Measurements from ENCODE around the gene GON4L. TPM values are rescaled to one million over a fixed set of nuclear protein-coding genes. Genes with fewer than 3 reads are reported as not detected.
"Not testable (repeated sequence)": the region's sequence is repeated elsewhere in the genome, so short reads cannot be mapped to it uniquely, and the experiment has no call there.

GON4L gene
- total RNA-seq, 1 experiment from 2014 or later, result 30.7 TPM

- H3K4me3 ChIP-seq (ENCODE audit: insufficient read depth, low read depth, low read length), result no peak overlapping the region
- no peaks in the 10 kb centered on the region for H3K27me3 ChIP-seq (ENCODE audit: control insufficient read depth, insufficient read depth, low read length)
- no peaks in the 10 kb centered on the region; the same call in 1 of the 2 replicates for H3K36me3 ChIP-seq (replicated peaks; ENCODE audit: control insufficient read depth, insufficient read depth, low read length)
- DNase-seq, result no peak
These were observed 25.6 kb downstream of the GON4L start for GRCh38 chr1:155831279-155831976.

- H3K36me3 ChIP-seq (replicated peaks; ENCODE audit: control insufficient read depth, insufficient read depth, low read length), result no peaks in the 10 kb centered on the region; the same call in none of the 2 replicates
- no peak for DNase-seq
- no peak overlapping the region for H3K4me3 ChIP-seq (ENCODE audit: insufficient read depth, low read depth, low read length)
- H3K27me3 ChIP-seq (ENCODE audit: control insufficient read depth, insufficient read depth, low read length), result no peaks in the 10 kb centered on the region
These were observed 29.6 kb downstream of the GON4L start for GRCh38 chr1:155827450-155827849.

GRCh38 chr1:155816351-155816750 lies 40.7 kb downstream of the GON4L start:
- H3K4me3 ChIP-seq (ENCODE audit: insufficient read depth, low read depth, low read length), result no peak overlapping the region
- no peaks in the 10 kb centered on the region for H3K27me3 ChIP-seq (ENCODE audit: control insufficient read depth, insufficient read depth, low read length)
- H3K36me3 ChIP-seq (replicated peaks; ENCODE audit: control insufficient read depth, insufficient read depth, low read length), result peaks cover 8% of the 10 kb centered on the region
- no peak for DNase-seq

DNA sequence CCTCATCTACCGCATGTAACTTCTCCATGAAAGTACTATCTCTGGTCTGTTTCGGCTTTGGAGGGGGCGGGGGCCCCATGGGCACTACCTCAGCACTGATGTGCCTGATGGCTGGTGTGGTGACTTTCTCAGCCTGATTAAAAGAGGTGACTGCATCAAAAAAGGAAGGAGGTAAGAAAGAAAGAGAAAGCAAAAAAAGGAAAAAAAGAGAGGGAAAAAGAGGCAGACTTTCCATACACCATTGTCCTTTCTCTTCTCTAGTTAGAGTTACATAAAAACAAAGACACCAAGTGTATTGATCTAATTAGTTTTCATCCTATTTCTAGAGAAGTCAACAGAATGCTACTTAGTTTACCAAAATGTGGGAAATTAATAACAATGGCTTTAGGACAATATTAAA lies 43.3 kb downstream of the GON4L start:
- Histone ChIP-seq H3K4me3 (ENCODE audit: insufficient read depth, low read depth, low read length) (no peak overlapping the region), H3K36me3 (replicated peaks; ENCODE audit: control insufficient read depth, insufficient read depth, low read length) (peaks cover 4% of the 10 kb centered on the region), H3K27me3 (ENCODE audit: control insufficient read depth, insufficient read depth, low read length) (no peaks in the 10 kb centered on the region)
- DNase-seq, result no peak

GRCh38 chr1:155812878-155813277 lies 44.1 kb downstream of the GON4L start:
- DNase-seq, result no peak
- peaks cover 4% of the 10 kb centered on the region for H3K36me3 ChIP-seq (replicated peaks; ENCODE audit: control insufficient read depth, insufficient read depth, low read length)

GRCh38 chr1:155809088-155809487 lies 47.9 kb downstream of the GON4L start:
- no peak for DNase-seq
- Histone ChIP-seq H3K36me3 (replicated peaks; ENCODE audit: control insufficient read depth, insufficient read depth, low read length) (peaks cover 6% of the 10 kb centered on the region), H3K4me3 (ENCODE audit: insufficient read depth, low read depth, low read length) (no peak overlapping the region), H3K27me3 (ENCODE audit: control insufficient read depth, insufficient read depth, low read length) (no peaks in the 10 kb centered on the region)

More at GRCh38 chr1:155812878-155813277, 44.1 kb downstream of the GON4L start:
- H3K27me3 ChIP-seq (ENCODE audit: control insufficient read depth, insufficient read depth, low read length), result no peaks in the 10 kb centered on the region
- H3K4me3 ChIP-seq (ENCODE audit: insufficient read depth, low read depth, low read length), result no peak overlapping the region

DNA sequence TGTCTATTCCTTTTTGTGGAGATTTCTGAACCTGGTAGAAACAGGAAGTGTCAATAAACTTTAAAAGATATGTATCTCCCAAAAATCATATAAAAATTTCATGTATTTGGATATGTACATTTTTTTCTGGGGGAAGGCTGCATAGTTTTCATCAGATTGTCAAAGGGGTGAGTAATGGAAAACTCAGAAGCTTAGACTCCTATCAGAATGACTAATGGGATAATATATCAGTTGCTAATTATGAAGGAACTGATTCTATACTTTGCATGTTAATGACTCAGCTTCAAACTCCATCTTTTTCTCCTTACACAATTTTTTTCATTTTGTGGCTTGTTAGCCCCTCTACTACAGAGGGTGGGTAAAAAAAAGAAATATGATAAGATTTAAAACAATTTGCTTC lies 55.9 kb downstream of the GON4L start:
- Histone ChIP-seq H3K36me3 (replicated peaks; ENCODE audit: control insufficient read depth, insufficient read depth, low read length) (peaks cover 7% of the 10 kb centered on the region), H3K27me3 (ENCODE audit: control insufficient read depth, insufficient read depth, low read length) (no peaks in the 10 kb centered on the region), H3K4me3 (ENCODE audit: insufficient read depth, low read depth, low read length) (no peak overlapping the region)
- no peak for DNase-seq

GRCh38 chr1:155795618-155796017 lies 61.4 kb downstream of the GON4L start:
- H3K36me3 ChIP-seq (replicated peaks; ENCODE audit: control insufficient read depth, insufficient read depth, low read length); H3K27me3 ChIP-seq (ENCODE audit: control insufficient read depth, insufficient read depth, low read length); H3K4me3 ChIP-seq (ENCODE audit: insufficient read depth, low read depth, low read length); DNase-seq: not testable (repeated sequence)

DNA sequence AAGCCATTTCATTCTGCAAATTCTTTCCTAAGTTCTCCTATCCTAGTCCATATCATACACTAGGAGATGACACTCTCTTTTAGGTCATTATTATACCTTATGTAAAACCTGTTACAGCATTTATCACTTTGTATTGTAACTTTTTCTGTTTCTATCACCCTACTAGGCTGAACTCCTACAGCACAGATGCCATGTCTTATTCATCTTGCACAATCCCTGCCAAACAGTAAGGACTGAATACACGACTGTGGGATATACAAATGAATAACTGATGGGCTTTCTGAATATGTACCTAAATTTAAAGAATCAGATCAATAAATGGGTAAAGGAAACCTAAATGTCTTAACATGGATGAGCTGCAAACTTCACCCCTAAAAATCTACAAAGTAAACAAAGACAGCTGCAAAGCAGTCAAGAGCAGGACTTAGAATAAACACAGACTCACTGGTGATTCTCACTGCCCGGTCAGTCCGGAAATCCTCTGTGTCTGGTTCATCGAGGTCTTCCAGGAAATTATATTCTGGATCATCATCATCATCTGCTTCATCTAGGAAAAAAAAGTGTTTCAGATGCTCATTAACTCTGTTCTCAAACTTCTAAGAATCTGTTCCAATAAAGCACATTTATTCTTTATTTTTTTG lies 62.3 kb downstream of the GON4L start:
- Histone ChIP-seq H3K36me3 (replicated peaks; ENCODE audit: control insufficient read depth, insufficient read depth, low read length) (peaks cover 5% of the 10 kb centered on the region), H3K27me3 (ENCODE audit: control insufficient read depth, insufficient read depth, low read length) (no peaks in the 10 kb centered on the region), H3K4me3 (ENCODE audit: insufficient read depth, low read depth, low read length) (no peak overlapping the region)
- DNase-seq, result no peak

DNA sequence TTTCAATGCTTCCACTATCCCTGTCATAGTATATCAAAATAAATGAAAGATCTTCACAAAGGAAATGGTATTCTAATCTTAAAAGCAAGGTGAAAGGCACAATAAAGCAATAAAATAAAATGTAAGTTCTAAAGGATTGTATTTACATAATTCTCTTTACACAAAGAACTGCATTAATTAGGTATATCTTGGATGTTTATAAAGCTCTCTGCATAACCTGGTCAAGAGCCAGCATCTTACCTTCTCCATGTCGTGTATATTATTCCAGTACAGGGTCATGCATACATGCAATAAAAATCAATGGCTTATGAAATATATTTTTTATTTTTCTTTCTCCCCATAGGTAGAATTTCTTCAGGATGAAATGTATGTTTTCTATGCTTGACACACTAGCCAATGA lies 63.8 kb downstream of the GON4L start:
- Histone ChIP-seq H3K27me3 (ENCODE audit: control insufficient read depth, insufficient read depth, low read length) (no peaks in the 10 kb centered on the region), H3K36me3 (replicated peaks; ENCODE audit: control insufficient read depth, insufficient read depth, low read length) (peaks cover 5% of the 10 kb centered on the region)
- DNase-seq, result no peak

GRCh38 chr1:155777582-155777981 lies 79.4 kb downstream of the GON4L start:
- no peak for DNase-seq
- no peak overlapping the region for H3K4me3 ChIP-seq (ENCODE audit: insufficient read depth, low read depth, low read length)
- H3K36me3 ChIP-seq (replicated peaks; ENCODE audit: control insufficient read depth, insufficient read depth, low read length), result peaks cover 3% of the 10 kb centered on the region
- H3K27me3 ChIP-seq (ENCODE audit: control insufficient read depth, insufficient read depth, low read length), result no peaks in the 10 kb centered on the region

More for the DNA sequence above, 63.8 kb downstream of the GON4L start:
- H3K4me3 ChIP-seq (ENCODE audit: insufficient read depth, low read depth, low read length), result no peak overlapping the region

DNA sequence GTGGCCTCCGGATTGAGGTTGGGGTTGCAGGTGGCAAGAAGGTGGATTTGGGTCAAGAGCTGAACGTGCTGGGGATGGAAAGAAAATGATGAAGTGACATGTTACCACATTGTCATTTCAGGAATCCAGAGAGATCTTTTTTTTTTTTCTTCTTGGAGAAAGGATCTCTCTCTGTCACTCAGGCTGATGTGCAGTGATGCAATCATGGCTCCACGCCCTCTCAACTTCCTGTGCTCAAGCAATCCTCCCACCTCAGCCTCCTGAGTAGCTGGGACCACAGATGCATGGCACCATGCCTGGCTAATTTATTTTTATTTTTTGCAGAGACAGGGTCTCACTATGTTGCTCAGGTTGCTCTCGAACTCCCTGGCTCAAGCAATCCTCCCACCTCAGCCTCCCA lies 80.6 kb downstream of the GON4L start:
- Histone ChIP-seq H3K27me3 (ENCODE audit: control insufficient read depth, insufficient read depth, low read length) (no peaks in the 10 kb centered on the region), H3K36me3 (replicated peaks; ENCODE audit: control insufficient read depth, insufficient read depth, low read length) (peaks cover 7% of the 10 kb centered on the region), H3K4me3 (ENCODE audit: insufficient read depth, low read depth, low read length) (no peak overlapping the region)
- no peak for DNase-seq

DNA sequence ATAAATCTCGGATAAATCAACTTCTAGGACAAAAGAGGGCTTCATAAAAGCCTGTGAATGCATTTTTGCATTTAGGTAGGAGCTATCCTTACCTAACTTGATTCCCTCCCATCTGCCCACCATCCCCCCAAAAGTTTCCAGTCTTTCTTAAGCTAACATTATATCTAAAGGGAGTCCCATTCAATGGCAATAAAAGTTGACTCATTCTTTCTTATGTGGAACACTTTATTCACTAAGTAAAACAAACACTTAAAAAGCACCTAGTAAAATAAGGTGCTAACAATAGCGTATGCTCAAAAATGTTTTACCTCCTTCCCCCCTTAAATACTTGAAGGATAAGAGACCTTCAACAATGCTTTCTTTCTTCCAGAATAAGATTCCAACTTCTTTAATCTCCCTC lies 83.8 kb downstream of the GON4L start:
- H3K27me3 ChIP-seq (ENCODE audit: control insufficient read depth, insufficient read depth, low read length), result no peaks in the 10 kb centered on the region
- H3K4me3 ChIP-seq (ENCODE audit: insufficient read depth, low read depth, low read length), result no peak overlapping the region
- H3K36me3 ChIP-seq (replicated peaks; ENCODE audit: control insufficient read depth, insufficient read depth, low read length), result peaks cover 15% of the 10 kb centered on the region
- no peak for DNase-seq

- no peak for DNase-seq
- Histone ChIP-seq H3K4me3 (ENCODE audit: insufficient read depth, low read depth, low read length) (no peak overlapping the region), H3K36me3 (replicated peaks; ENCODE audit: control insufficient read depth, insufficient read depth, low read length) (peaks cover 26% of the 10 kb centered on the region), H3K27me3 (ENCODE audit: control insufficient read depth, insufficient read depth, low read length) (no peaks in the 10 kb centered on the region)
These were observed 87.8 kb downstream of the GON4L start for GRCh38 chr1:155769257-155769656.

- H3K36me3 ChIP-seq (replicated peaks; ENCODE audit: control insufficient read depth, insufficient read depth, low read length), result peaks cover 29% of the 10 kb centered on the region
- not testable (repeated sequence) for H3K27me3 ChIP-seq (ENCODE audit: control insufficient read depth, insufficient read depth, low read length); DNase-seq; H3K4me3 ChIP-seq (ENCODE audit: insufficient read depth, low read depth, low read length)
These were observed 89.5 kb downstream of the GON4L start for GRCh38 chr1:155767399-155767989.
